ENCODE data around the gene TBC1D16.

Gene TBC1D16, protein sequence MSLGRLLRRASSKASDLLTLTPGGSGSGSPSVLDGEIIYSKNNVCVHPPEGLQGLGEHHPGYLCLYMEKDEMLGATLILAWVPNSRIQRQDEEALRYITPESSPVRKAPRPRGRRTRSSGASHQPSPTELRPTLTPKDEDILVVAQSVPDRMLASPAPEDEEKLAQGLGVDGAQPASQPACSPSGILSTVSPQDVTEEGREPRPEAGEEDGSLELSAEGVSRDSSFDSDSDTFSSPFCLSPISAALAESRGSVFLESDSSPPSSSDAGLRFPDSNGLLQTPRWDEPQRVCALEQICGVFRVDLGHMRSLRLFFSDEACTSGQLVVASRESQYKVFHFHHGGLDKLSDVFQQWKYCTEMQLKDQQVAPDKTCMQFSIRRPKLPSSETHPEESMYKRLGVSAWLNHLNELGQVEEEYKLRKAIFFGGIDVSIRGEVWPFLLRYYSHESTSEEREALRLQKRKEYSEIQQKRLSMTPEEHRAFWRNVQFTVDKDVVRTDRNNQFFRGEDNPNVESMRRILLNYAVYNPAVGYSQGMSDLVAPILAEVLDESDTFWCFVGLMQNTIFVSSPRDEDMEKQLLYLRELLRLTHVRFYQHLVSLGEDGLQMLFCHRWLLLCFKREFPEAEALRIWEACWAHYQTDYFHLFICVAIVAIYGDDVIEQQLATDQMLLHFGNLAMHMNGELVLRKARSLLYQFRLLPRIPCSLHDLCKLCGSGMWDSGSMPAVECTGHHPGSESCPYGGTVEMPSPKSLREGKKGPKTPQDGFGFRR

DNA sequence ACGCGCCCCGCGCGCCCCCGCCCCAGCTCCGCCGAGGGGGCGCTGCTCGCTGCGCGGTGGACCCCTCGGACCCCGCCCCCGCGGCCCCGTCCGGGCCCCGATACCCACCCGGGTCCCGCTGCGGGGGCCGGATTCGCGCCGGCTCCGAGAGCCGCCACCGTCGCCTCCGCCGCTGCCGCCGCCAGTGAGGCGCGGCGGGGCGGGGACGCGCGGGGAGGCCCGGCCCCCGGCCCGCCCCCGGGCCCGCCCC lies at the start of gene TBC1D16:
TSS of gene TBC1D16 (minus strand) at position 186 of the 250 bp plus-strand sequence. CDS start 22,325 bp downstream, outside the sequence.
- FAIRE-seq = no peak
- no peak for DNase-seq (ENCODE audit: low spot score)

DNA sequence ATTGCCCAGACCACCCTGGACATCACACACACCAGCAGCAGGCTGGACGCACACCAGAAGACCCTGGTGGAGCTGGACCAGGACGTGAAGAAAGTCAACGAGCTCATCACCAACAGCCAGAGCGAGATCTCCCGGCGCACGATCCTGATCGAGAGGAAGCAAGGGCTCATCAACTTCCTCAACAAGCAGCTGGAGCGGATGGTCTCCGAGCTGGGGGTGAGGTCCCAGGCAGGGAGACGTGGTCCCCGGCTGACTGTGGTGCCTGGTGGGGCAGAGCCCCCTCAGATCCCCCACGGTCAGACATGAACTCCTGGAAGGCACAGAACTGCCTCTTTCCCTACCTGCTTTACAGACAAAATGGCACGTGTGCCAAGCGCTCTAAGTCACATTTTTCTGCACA lies 49.1 kb upstream of the TBC1D16 start:
- FAIRE-seq = peak; percentile 42
- no peak for DNase-seq (ENCODE audit: low spot score)

- no peak for DNase-seq (ENCODE audit: low spot score)
- no peak for FAIRE-seq
These were observed 47.5 kb upstream of the TBC1D16 start for GRCh38 chr17:80083136-80083661.

GRCh38 chr17:80082403-80083135 lies 46.9 kb upstream of the TBC1D16 start:
- DNase-seq (ENCODE audit: low spot score) (peak; percentile 88), FAIRE-seq (peak; percentile 92)

GRCh38 chr17:80081596-80081995 lies 45.9 kb upstream of the TBC1D16 start:
- FAIRE-seq (peak; percentile 37), DNase-seq (ENCODE audit: low spot score) (no peak)

GRCh38 chr17:80080081-80080480 lies 44.4 kb upstream of the TBC1D16 start:
- FAIRE-seq = no peak
- DNase-seq (ENCODE audit: low spot score) = peak; percentile 51

DNA sequence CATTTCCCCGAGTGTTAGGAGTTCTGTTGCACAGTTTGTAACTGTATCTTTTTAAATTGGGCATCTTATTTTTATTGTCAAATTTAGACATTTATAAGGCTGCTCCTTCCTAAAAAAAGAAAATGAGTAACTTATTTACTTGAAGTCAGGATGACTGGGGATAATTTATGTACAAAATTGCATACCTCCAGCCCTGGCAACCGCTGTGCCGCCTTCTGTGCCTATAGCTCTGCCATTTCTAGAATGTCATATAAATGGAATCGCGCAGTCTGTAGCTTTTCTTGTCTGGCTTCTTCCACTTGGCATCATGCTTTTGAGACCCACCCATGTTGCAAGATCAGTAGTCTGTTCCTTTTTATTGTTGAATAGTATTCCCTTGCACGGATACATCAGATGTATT lies 36.7 kb upstream of the TBC1D16 start:
- no peak for DNase-seq (ENCODE audit: low spot score)
- no peak for FAIRE-seq

DNA sequence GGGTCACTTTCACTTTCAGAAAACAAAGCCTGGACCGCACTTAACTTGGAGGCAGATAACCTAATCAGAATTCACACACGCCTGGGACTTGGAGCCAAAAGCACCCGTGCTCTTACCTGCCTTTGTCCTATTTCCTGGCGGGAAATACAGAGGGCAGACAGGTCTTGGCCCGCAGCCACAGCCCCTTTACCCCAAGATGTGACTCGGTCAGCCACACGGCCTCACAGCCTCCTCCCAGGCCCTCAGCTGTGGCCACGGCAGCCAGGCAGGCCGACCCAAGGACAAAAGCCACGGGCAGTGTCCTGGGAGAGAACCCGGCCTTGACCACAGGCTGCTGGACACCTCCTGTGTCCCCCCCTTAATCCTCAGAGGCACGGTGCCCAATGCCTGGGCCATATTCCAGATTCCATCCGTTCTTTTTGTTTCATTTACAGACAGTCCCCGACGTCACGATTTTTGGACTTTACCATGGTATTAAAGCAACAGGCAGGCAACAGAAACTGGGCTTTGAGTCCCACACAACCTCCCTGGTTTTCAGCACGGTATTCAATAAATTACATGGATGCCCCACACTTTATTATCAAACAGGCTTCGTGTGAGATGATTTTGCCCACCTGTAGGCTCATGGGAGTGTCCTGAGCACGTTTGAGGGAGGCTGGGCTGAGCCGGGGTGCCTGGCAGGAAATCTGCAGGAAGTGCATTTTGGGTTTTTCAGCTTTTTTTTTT lies 35.6 kb upstream of the TBC1D16 start:
- FAIRE-seq (no peak), DNase-seq (ENCODE audit: low spot score) (no peak)

DNA sequence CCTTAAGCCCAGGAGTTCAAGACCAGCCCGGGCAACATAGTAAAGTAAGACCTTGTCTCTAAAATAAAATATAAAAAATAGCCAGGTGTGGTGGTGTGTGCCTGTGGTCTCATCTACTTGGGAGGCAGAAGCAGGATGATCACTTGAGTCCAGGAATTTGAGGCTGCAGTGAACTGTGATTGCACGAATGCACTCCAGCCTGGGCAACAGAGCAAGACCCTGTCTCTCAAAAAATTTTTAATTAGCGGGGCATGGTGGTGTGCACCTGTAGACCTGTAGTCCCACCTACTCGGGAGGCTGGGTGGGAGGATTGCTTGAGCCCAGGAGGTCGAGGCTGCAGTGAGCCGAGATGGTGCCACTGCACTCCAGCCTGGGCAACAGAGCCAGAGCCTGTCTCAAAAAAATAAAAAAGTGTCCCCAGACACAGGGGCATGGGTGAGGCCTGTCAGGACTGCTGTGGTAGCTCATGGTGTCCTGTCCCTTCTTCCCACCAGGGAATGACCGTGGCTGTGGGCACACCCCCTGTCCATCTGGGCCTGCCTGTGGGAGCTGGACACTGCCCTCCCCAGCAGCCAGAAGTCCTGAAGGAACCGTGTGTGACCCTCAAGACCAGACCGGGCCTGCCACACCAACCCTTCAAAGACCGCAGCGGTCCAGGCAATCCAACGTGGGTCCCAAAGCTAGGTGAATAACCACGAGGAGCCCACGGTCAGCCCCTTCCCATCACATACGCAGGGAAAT lies 34.9 kb upstream of the TBC1D16 start:
- FAIRE-seq (no peak), DNase-seq (ENCODE audit: low spot score) (no peak)

GRCh38 chr17:80068301-80069222 lies 32.9 kb upstream of the TBC1D16 start:
- DNase-seq (ENCODE audit: low spot score) (peak; percentile 48), FAIRE-seq (peak; percentile 59)

DNA sequence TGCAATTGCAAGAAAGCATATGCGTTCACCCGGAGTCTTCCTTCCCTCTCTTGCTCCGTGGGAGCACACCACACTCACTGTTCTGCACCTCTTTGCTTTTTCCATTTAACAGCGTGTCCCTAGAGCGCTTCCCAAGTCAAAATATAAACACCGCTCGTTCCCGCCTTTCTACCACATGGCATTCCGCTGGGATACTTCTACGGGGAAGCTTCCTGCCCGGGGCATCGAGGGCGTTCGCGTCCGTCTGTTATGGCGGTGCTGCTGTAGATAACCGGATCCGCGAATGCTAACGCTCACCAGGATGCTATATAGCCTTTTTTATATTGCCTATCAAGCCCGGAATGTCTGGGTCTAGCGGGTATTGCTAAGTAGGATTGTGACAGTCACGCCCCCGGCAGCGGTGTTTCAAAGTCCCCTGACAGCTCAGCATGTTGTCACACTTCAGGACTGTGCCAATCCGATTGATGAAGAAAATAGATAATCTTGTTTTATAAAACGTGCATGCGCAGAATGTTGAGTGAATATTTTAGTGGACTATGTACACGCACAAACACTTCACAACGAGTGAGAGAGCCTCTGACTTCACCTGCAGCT lies 31.8 kb upstream of the TBC1D16 start:
- FAIRE-seq (no peak), DNase-seq (ENCODE audit: low spot score) (no peak)

DNA sequence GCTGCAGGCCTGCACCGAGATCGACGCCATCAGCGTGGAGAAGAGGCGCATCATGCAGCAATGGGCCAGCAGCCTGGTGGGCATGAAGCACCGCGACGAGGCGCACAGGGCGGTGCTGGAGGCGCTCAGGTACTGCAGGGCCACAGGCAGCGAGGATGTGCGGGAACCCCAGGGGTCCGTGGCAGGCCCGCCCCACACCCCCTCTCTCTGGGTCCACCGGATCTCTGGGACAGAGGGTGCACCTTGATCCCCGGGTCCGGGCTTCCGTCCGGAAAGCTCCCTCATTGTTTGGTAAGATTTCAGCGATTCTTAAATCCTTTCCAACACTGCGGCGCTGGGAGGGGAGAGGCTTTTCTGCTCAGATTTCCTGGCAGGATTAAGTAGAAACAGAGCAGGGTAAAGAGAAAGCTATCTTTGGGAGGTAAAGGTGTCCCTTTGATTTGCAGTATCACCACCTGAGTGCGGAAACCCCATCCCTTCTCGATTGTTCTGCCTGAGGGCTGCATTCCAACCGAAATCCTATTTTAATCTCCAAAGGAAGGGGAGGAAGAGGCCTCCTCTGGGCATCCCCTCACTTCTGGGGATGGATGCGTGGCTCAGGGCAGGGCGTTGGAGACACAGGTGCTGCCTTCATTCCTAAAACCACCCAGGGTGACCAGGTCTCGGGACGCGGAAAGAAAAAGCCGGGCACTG lies 30.0 kb upstream of the TBC1D16 start:
- peak; percentile 58 for FAIRE-seq
- DNase-seq (ENCODE audit: low spot score) = no peak

DNA sequence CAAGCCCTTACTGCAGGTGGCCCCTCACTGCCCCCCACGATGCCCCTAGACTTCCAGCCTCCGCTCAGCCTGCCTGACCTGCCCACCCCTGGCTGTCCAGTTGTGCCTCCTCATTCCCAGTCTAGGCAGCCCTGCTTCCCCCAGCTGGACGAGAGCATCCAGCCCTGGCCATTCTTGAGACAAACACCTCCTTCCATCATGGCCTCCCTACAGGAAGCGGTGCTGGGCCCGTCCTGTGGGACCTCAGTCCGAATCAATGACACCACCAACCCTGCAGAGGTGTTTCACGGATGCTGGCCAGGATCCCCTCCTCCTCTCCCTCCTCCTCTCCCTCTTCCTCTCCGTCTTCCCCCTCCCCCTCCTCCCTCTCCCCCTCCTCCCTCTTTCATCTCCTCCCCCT lies 29.0 kb upstream of the TBC1D16 start:
- peak; percentile 31 for DNase-seq (ENCODE audit: low spot score)
- peak; percentile 87 for FAIRE-seq

DNA sequence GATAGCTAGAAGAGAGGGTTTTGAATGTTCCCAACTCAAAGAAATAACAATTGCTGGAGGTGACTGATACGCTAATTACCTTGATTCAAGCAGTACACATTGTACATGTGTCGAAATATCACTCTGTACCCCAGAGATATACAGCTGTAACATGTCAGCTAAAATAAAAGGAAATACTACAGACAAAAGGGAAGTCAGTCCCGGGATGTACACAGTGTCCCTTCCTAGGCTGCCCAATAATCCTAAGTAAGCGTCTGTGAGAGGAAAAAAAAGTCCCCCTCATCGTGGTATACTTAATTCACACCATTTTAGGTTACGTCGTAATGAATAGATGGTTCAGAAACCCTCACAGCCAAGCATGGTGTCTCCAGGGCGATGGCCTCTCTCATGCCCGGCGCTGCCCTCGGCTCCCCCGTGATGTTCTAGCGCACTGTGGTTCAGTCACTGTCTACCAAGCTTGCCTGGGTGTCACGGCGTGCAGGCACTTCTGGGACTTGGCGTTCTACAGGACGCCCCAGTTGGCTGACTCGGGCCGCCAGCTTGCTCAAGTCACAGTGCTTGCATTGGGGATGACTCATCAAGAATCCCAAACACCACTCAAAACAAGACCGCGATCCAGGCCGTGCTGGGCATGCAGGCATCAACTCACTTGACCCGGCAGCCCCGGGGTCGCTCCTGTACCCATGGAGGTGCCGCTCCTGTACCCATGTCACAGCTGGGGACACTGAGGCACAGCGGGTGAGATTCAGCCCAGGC lies 28.3 kb upstream of the TBC1D16 start:
- FAIRE-seq (no peak), DNase-seq (ENCODE audit: low spot score) (peak; percentile 91)

DNA sequence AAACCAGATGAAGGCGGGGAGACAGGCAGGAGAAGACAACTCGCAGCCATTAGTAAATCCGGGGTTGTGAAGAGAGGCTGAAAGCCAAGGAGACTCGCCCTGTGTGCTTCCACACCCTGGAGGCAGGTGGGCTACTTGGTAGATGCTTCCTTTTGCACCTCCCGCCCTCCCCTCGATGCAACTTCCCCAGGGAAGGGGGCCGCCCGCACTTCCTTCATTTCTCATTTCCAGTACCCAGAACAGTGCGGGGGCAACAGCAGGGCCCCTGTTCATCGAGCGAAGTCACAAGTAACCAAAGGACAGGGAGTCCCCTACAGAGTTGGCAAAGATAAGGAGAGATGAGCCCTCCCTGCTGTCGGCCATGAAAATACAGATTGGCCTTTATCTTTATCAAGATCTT lies 25.7 kb upstream of the TBC1D16 start:
- FAIRE-seq (no peak), DNase-seq (ENCODE audit: low spot score) (no peak)

DNA sequence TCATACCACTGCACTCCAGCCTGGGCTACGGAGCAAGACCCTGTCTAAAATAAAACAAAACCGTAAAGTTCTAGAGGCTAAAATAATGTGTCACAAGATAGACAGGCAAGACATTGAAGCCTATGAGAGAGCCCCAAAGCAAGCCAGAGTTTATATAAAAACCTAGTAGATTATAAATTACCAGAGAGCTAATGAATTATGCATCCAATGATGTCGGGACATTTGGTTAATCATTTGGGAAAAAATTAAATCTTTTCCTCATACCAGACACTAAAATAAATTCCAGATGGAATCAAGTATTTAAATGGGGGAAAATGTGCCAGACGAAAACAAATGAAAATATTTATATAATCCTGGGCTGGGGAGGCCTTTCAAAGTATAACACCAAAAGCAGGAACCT lies 25.0 kb upstream of the TBC1D16 start:
- DNase-seq (ENCODE audit: low spot score) (no peak), FAIRE-seq (no peak)

- DNase-seq (ENCODE audit: low spot score) = no peak
- no peak for FAIRE-seq
These were observed 22.8 kb upstream of the TBC1D16 start for GRCh38 chr17:80058311-80058955.

All from urothelium cell line (cell line).